CD4-positive, alpha-beta T cell treated with Interleukin-10 for 1 hour (primary cell): Measurements from ENCODE around the gene CALHM1.
A peak's percentile ranks its signal among the peaks of the same experiment; 100 is the strongest.

Experiments used
- DNase-seq: peaks from one replicate; pipeline ENCODE4 v3.0.0-alpha.2; 2020

The CALHM1 gene

DNA sequence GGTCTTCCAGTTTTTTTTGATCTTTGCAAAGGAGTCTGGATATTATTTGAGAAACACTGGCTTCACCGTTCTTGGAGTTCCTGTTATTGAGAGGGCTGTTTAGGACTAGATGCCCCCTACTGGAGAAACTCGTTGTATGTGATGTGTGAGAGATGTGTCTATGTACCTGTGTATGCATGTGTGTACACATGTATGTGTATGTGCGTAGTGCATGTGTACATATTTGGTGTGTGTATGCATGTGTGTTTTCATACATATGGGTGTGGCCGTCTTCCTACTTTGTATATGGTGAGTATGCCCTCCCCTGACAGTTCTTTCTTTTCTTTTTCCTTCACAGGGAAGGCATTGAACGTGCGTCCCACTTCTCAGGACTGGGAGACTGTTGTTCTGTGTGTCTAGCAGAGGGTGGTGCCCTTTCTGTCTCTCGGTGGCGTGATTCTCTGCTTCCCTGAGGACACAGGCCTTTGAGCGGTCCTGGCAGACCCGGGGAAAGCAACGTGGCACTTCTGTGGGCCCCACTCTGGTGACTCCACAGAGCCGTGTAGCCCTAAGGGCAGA lies 23.4 kb upstream of the CALHM1 start:
- peak; percentile 83 for DNase-seq

DNA sequence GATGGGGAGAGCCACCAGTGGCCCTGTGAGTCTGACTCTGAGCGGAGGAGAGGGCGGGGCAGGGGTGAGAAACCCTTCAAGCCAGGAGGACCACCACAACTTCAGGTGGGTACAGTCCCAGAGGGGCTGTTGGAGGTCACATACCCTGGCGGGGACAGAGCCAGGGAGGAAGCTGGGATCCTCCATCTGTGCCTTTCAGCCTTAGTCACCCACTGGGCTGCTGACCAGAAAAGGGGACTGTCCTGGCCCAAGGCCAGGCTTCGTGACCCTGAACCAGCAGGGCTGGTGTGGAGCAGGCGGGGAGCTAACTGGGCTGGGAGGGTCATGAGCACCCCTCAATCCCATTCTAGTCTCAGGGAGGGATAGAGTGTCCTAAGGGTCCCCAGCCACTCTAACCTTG lies 21.8 kb upstream of the CALHM1 start:
- no peak for DNase-seq

DNA sequence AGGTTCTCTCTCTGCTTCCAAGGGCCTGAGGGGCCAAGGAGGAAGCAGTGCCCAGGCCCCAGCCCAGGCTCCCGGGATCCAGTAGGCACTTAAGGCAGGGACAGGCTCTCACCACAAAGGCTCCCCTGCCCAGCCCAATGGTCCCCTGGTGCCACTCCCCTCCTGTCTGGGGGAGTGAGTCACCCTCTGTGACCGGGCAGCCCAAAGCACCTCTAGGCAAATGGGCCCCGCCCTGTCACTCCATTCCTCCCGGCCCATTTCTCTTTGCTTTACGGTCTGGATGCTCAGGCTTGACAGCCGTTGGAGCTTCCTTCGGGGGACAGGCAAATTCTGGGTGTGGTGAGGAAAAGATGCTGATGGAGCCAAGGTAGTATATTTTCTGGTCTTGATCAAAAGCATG lies 20.4 kb upstream of the CALHM1 start, which contains the start of gene CALHM3:
Gene CALHM3, minus strand, starts transcription at position 106 of the 400 bp plus-strand sequence. CDS start 208 bp downstream, outside the sequence.
- DNase-seq, result no peak

DNA sequence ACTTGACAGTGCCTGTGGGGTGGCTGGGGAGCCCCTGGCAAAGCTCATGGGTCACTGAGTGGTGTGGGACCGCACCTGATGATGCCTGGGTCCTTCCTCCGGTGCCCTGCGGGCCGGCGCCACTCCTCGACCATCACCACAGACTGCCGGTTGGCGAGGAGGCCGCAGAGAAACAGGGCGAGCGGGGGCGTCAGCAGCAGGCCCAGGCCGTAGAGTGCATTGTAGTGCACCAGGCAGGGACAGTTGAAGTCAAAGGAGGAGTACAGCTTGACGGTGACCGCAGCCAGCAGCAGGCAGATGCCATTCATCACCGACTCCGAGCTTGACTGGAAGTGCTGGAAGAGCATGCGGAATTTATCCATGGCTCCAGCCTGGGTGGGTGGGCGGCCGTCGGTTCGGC lies 20.0 kb upstream of the CALHM1 start:
- no peak for DNase-seq

DNA sequence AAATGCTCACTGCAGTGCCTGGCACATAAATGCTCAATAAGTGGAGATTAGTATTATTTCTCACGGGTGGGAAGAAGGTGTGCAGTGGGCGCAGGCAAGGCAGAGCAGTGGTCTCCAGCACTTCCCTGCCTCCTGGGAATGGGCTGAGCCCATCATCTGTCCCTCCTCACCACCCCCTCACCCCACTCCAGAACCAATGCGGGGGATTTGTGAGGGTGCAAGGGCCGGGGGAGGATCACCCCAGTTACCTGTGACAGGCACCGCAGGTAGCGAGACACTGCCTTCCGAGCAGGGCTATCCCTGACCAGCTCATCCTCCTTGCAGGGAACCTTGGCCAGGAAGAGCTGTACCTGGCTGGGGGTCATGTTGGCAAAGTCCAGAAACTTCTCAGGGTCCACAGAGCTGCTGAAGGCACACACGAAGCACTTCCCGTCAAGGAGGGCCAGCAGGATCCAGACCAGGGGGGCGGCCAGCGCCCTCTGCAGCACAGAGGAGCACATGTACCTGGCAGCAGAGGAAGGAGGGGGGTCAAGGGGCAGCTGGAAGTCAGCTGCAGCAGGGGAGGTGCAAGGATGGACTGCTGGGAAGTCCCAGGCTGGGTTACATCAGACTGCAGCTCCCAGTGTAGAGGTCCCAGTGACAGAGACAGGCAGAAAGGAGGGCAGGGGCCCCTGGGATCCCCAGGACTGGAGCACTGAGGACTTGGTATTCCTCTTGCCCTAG lies 17.5 kb upstream of the CALHM1 start:
- DNase-seq, result peak; percentile 26

DNA sequence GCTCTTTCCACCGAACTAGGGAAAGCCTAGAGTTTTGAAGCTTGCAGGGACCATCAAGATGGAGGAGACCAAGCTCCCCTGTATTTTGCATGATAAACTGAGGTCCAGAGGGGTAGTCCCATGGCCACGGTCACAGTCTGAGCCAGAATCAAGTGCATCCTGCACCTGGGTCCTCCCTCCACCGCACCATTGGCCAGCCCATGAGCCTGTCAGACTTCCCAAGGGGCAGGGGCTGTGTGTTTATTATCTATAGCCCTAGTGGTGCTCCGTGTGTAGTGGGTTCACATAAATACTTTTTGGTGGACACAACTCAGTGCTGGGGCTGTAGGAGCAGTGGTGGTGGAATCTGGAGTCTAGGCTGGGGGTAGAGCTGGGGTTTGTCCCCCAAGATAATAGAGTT lies 16.7 kb upstream of the CALHM1 start:
- DNase-seq, result no peak

DNA sequence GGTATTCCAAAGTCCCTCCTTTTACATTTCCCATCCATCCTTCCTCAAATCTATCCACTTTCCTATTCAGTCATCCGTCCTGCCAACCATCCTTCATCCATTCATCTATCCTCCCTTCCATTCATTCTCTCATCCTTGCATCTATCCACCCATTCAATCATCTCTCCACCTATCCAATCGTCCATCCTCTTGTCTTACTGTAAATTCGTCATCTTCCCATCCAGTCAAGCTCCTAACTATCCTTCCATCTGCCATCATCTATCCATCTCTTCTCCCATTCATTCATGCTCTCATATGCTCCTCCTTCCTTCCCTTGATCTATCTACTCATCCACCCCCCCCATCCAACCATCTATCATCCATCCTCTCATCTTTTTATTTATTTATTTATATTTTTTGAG lies 15.4 kb upstream of the CALHM1 start:
- DNase-seq, result no peak

DNA sequence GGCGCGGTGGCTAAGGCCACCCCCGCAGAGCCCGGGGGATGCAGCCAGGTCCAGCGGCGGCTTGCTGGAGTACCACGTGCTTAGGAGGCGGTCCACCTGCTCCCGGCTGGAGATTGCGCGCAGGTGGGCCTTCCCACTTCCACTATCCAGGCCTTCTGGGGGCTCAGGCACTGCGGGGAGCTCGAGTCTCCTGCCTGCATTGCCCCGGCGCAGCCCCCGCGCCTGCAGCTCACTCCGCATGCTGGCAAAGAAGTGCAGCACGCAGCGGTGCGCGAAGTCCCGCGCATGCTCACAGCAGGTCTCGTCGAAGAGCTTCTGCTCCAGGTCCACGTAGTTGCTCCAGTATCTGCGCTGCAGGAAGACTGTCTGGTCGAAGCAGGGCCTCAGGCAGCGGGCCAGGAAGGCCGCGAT lies 14.6 kb upstream of the CALHM1 start:
- no peak for DNase-seq

DNA sequence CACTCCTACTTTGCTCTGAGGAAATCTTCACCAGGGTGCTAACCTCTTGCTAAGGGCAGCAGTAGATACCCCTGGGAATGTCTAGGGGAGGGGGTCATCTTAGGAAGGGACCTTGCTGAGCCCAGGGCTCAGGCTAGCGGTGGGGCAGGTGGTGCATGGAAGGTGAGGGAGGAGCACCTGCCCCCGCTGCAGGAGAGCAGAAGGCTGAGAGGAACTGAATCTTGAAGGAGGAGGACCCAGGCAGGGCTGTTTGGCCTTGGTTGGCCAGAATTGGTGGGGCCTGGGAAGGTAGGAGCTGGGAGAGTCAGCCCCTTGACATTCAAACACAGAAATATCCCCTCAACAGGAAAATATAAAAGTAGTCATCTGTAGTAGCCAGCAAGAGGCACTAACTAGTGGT lies 13.3 kb upstream of the CALHM1 start:
- no peak for DNase-seq

DNA sequence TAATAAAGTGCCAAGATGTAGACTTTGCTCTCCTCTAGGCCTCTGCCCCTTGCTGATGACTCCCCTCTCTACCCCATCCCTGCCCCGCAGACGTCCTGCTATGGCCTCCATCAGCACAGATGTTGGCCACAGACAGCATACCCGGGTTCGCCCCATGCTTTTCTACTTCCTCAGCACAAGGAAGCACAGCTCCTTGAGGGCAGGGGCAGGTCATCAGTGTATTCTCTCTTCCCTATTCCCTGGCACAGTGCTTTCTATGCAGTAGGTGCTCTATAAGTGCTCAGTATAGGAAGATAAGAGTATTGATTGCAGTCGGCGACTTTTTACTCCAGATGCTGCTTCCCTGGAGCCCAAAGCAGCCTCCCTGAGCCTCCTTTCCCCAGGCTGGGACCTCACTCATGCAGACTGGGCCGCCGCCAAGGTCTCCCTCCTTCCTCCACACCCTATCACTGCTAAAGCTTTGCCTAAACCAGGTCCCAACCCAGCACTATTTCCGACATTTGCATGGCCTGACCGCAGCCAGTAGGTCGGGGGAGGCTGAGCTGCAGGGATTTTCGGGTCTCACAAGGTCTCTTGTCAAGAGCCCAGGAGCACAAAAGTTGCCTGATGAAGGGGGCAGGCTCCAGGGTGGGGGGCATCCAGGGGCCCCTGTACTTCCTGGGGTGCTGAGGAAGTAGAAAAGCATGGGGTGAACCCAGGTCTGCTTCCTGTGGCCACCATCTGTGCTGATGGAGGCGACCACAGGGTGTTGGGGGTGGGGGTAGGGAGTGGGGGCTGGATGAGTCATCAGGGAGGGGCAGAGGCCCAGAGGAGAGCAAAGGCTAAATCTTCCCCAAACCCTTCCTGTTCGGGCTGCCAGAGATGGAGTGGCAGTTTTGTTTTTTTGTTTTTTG lies 12.3 kb upstream of the CALHM1 start:
- DNase-seq, result peak; percentile 82

DNA sequence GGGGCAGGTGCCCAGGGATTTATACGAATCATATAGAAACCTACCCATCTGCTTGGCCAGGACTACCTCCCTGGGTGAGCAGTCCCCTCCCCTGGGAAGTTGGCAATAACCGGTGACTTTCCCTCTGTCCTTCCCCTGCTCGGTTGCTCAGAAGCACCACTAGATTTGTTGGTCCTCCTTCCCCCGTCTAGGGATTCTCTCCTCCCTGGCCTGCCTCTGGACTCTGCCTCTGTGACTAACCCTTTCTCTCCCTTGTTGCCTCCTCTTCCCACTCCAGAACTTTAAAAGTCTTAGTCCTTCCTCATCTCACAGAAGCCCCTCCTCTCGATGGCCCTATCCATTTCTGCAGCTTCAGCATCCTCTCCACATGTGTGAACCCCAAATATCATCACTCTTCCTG lies 10.5 kb upstream of the CALHM1 start:
- no peak for DNase-seq

DNA sequence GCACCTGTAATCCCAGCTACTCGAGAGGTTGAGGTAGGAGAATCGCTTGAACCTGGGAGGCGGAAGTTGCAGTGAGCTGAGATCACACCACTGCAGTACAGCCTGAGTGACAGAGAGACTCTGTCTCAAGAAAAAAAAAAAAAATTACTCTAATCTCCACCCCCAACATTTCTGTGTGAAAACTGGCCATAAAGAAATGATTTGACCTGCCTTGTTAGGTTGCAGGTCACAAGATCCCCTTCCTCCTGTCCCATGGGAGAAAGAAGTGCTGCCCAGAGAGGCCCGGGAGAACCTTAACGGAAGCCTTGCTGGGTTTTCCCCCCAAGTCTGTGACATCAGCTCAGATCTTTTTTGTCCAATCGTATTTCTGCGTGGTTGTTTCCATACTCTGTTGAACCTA lies 8.7 kb upstream of the CALHM1 start:
- no peak for DNase-seq

DNA sequence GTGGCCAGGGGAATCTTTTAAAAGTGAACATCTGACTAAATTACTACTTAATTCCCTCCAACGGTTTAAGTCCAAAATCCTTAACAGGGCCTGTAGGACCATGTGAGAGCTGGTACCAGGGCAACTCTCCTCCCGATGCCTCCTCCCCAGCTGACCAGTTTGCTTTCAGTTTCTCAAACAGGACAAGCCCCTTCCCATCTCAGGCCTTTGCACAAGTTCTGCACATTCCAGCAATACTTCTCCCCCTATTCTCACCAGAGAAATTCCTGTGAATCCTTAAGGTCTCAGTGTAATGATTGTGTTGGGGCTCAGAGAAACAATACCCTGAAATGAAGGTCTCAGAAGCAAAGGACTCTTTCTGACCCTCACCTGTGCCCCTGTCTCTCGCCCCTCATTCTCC lies 8.0 kb upstream of the CALHM1 start:
- DNase-seq, result no peak

DNA sequence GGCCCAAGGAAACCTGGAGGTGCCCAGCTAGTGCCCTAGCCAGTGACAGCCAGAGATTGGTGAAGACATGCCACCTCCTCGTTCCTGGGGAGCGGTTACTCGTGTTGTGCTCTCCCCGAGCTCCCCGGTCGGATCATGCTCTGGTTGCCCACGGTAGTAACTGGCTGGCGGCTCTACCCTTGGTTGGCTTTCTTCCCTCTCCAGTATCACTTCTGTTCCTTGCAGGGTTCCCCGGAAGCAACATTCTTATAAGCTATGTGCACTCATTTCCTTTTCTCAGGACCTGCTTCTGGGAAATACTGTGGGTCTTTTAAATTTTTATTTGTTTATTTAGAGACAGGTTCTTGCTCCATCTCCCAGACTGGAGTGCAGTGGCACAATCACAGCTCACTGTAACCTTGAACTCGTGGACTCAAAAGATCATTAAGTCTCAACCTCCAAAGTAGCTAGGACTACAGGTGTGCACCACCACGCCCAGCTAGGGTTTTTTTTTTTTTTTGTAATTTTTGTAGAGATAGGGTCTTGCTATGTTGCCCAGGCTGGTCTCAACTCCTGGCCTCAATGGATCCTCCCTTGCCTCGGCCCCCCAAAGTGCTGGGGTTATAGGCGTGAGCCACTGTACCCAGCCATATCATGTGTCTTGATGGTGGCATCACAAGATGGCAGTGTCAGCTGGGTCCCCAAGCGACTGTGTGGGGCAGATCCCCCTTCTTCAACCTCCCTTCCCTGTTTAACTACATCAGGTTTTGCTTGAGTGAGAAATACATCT lies 6.9 kb upstream of the CALHM1 start:
- no peak for DNase-seq

DNA sequence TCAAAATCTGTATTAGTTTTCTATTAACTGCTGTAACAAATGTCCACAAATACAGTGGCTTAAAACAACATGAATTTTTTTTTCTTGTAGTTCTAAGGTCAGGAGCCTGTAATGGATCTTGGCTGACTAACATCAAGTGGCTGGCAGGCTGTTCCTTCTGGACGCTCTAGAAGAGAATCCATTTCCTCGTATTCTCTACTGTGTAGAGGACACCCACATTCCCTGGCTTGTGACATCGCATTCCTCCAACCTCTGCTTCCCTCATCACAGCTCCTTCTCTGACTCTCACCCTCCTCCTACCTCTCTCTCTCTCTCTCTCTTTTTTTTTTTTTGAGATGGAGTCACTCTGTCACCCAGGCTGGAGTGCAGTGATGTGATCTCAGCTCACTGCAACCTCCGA lies 4.8 kb upstream of the CALHM1 start:
- DNase-seq, result no peak

DNA sequence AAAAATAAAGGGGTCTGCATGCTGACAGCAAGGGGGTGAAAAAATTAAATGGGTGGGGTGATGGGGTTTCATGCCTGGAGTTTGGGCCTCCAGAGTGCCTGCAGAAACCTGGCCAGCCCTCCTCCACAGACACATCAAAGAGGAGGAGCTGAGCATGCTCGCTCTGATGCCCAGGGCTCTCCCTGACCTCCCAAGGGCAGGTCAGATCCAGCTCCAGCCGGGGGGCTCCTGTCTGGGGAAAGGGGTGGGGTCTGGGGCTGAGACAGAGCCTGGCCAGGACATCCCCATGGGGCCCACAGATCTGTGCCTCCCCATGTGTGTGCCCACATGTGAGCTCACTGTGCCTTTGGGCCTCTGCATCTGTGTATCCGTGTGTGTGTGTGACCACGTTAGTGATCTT lies 915 bp upstream of the CALHM1 start:
- no peak for DNase-seq

DNA sequence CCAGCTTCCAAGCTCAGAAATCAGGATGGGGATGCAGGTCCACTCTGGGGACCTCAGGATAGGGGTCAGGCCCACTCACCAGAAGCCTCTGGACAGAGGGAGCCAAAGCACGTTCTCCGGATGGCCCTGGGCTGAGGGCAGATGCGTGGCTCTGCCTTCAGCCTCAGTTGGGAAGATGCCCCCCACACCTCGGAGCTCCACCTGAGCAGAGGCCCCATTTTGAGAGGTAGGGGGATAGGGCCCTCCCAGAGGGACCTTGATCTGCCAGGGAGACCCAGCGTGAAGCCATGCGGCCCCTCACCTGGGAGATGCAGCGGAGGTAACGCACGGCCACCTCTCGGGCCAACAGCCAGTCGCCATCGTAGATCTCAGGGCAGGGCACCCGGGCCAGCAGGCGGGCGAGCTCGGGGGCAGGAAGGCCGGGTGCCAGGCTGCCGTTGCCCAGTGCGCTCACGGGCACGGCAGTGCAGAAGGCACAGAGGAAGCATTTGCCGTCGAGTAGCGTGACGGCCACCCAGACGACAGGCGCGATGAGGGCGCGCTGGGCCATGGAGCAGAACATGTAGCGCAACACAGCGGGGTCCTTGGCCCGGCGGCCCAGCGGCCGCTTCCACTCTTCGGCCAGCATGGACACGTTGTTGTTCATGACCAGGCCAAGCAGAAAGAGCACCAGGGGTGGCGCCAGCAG lies 660 bp downstream of the CALHM1 start:
- no peak for DNase-seq

DNA sequence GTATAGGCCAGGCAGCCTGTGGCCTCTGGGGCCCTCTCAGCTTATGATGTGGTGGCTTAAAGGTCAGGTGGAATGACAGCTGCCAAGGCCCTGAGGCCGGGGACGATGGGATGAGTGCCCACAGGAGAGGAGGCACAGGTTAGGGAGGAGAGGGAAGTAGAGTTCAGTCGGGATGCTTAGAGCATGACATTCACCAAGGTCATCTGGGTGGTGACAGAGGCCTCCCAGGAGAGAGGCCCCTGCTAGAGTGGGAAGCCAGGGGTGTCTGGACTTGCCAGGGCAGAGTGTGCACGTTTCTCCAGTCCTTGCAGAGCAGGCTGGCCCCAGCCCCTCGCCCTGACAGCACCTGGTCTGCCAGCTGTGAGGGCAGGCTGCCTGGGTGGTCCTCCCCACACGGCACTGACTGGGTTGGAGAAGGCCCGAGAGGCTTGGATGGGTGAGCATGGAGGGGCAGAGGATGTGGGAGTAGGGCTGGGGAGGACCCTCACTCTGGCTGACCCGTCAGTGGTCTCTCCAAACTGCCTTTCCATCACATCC lies 1.5 kb downstream of the CALHM1 start:
- no peak for DNase-seq

DNA sequence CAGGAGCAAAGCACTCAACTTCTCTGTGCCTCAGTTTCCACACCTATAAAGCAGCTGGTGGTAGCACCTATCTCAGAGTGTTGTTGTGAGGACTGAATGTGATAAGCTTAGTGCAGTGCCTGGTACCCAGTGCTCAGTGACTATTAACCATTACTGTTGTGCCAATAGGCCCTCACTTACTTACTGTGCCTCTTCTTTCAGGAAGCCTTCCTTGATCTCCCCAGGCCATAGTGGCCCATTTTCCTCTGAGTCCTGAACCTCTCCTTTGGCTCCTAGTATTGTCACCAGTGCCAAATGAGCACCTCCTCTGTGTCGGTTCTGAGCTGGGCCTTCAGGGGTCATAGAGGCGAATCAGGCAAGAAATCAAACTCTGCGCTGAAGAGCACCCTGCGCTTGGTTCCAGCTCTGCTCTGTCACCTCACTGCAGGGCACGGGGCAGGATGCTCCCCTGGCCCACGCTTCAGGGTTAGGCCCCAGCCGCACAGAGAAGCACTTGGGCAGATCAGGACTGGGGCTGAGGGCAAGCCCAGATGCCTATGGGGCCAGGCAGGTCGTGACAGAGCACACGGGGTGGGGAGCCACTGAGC lies 2.5 kb downstream of the CALHM1 start:
- DNase-seq, result no peak

DNA sequence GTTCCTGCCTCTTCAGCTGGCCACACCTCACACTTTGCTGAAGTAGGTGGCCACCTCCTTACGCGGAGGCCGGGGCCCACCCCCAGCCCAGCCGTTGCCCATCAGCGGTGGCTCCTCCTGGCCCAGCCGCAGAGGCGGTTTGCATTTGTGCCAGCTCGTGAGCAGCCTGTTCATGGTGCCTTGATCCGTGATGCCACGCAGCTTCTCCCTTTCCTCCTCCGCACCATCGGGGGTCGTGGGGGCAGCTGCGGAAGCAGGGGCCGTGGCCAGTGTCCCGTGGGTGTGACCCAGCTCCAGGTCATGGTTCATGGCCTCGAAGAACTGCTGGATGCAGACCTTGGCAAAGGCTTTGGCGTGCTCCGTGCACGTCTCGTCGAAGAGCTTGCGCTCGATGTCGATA lies 3.5 kb downstream of the CALHM1 start:
- no peak for DNase-seq

DNA sequence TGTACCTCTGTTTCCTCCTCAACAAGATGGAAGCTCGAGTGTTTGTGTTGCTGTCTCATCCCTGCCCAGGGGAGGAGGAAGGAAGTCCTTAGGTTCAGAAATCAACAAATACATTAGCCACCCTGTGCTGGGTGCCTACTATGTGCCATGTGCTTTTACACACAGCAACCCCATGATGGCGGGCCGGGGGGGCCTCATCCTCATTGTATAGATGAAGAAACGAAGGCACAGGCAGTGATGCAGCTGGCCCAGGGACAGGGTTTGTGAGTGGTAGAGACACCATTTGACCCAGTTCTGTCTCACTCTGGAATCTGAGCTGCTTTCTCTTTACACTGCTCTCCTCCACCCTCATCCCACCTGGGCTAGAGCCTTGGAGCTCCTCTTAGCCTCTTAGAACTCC lies 4.7 kb downstream of the CALHM1 start:
- no peak for DNase-seq
